Activated T-cell treated with anti-CD3 and anti-CD28 coated beads for 48 hours (primary cell): ENCODE results near the gene OR4E1.
"Not testable (repeated sequence)": the region's sequence is repeated elsewhere in the genome, so short reads cannot be mapped to it uniquely, and the experiment has no call there.

Experiments used
- DNase-seq: peaks from one replicate; pipeline ENCODE4 v3.0.0-alpha.2; 2020; ENCODE audit warnings: low read depth

The OR4E1 gene, protein sequence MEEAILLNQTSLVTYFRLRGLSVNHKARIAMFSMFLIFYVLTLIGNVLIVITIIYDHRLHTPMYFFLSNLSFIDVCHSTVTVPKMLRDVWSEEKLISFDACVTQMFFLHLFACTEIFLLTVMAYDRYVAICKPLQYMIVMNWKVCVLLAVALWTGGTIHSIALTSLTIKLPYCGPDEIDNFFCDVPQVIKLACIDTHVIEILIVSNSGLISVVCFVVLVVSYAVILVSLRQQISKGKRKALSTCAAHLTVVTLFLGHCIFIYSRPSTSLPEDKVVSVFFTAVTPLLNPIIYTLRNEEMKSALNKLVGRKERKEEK

DNA sequence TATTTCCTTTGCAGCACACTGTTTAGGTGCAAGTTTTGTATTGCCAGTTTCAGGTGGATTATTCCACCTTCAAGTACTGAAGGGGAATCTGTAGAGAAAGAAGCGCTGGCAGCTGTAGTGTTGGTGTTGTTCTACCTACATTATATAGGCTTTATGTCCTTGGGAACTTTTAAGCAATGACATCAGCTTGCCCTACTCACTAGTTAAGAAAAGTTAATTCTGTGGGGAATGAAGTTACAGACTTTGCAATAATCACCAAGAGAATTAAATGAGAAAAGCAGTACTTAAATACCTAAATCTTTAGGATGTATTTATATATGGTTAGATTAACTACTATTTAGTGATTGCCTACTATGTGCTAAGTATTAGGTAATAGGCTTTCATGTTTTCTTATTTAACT, at the start of gene OR4E1:
Gene OR4E1, minus strand, starts transcription at position 101 of the 400 bp plus-strand sequence. CDS start 2,883 bp downstream, outside the sequence.
- no peak for DNase-seq

DNA sequence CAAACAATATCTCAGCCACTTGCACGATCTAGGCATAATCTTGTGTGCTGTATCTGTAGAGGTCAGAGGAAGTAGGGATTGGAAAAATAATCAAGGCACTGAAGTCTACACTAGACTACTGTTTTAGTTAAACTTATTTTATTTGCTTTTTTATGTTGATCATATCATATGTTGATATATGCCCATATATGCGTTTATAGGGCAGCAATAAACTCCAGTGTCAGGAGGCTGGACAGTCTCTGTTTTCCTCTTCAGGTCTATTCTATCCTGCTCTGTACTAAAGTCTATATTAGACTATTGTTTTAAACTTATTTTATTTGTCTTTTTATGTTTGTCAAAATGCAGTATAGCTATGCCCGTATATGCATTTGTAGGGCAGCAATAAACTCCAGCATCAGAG, 47.9 kb upstream of the OR4E1 start:
- no peak for DNase-seq

DNA sequence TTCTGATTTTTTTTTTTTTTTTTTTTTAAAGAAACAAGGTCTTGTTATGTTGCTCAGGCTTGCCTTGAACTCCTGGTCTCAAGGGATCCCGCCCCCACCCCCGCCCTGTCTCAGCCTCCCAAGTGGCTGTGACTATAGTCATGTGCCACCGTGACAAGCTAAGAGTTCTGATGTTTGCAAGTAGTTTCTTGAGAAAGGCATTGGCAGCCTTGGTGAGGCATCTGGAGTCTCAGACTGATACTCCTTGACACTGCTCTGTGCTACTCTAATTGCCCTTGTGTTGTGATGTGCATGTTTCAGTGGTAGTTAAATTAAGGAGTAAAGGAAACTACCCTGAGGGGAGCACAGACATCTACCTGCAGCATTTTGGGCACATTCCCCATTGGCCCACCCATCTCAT, 46.2 kb upstream of the OR4E1 start:
- DNase-seq: no peak

DNA sequence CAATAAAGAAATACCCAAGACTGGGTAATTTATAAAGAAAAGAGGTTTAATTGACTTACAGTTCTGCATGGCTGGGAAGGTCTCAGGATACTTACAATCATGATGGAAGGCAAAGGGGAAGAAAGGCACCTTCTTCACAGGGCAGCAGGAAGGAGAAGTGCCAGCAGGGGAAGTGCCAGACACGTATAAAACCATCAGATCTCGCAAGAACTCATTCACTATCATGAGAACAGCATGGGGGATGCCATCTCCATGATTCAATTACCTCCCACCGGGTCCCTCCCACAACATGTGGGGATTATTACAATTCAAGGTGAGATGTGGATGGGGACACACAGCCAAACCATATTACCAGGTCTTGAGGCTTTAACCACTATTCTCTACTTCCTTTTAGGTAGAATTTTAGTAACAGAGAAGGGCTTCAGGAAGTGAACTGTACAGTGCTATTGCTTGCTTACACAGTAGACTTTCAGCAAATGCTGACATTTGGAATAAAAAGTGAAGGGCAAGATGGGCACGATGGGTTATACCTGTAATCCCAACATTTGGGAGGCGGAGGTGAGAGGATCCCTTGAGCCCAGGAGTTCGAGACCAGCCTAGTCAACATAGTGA, 40.8 kb upstream of the OR4E1 start:
- DNase-seq: no peak

DNA sequence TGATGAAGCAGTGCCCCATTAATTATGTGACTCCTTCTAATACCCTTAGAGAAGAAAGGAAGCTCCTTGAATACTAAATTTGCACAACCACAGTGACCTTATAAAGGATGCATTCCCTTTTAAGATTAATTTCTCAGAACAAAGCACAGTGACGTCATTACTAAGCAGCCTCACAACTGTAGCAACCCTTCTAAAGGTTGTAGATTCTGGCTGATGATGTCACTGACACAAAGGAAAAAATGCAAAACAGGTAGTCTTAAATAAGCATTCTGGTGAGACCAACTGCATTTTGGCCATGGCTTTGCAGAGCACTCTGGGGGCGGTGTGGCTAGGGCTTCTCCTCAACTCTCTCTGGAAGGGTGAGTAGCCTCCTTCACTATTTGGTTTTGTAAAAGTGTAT, 38.4 kb upstream of the OR4E1 start:
- DNase-seq: no peak

DNA sequence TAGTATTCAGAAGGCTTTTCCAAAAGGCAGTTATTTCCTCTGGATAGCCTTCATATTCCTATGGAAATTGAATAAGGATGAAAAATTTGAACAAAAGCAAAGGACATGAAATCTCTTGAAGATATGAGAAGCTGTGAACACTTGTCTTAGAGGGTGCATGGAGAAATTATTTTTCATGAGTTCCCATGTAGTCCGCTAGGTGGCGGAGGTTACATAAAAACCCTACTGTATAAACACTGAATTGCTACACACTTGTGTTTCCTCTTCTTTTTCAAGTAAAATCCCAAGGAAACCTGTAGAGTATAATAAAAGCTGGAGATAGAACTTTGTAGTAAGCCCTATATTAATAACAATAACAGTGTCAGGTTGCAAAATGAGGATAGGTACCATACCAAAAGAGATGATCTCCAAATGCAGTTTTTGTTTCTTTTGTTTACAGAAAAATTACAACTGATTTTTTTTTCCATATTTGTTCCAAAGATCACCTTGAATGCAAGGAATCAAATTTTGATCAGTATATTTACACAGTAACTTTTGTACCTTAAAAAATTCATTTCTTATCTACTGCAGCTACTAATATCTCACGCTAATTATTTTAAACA, 37.8 kb upstream of the OR4E1 start:
- no peak for DNase-seq

DNA sequence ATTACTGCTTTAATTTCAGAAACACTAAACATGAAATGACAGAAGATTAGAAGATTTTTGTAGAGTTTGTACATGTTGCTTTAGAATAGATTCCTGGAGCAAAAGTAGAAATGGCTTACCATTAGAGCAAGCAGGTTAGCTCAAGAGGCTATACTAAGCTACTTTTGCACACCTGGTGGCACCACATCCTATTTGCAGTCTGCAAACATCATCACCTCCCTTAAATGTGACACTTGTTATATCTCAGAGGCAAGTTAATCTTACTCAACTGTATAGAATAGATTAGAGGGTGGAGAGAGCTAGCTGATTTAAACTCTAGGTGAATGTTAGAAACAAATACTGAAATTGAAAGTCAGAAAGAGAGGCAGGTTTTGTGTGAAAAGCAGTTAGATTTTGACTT, 30.7 kb upstream of the OR4E1 start:
- DNase-seq: no peak

DNA sequence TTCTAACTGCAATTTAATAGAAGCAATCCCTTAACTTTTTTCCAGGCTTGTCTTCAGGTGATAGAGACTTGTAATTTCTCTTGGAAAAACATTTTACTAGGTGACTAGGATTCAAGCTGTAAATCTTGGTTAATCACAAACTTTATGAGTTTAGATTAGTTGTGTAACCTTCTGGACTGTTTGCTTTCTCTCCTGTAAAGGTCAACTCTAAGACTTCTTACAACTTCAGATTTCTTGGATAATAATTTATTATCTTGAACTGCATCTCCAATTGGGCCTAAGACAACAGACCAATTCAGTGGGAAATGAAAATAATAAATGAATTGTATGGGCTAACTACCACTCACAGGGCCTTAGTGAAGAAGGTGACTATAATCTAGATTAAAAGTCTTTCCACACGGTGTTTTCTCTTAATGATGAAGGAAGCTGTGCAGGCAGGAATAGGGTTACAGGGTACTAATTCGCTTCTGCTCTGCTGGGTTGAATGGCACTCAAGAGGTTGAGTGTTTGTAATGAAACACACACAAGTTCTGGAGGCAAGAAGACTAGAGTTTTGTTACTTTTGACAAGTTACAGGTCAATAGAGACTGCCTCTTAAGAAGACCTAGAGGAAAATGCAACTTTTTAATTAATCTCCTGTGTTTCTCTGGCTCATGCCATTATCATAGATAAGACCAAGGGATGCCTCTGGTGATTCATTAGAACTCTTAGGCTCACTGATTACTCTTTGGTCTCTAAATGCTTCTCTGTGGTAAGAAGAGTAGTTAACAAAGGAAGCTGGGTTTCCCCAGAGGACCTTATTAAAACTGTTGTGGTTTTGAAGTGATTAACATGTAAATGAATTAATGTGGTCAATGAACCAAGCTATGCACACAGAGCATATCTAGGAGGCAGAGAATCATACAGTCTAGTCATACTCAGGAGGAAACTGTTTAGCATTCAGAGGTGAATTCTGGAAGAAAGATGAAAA, 30.0 kb upstream of the OR4E1 start:
- no peak for DNase-seq

DNA sequence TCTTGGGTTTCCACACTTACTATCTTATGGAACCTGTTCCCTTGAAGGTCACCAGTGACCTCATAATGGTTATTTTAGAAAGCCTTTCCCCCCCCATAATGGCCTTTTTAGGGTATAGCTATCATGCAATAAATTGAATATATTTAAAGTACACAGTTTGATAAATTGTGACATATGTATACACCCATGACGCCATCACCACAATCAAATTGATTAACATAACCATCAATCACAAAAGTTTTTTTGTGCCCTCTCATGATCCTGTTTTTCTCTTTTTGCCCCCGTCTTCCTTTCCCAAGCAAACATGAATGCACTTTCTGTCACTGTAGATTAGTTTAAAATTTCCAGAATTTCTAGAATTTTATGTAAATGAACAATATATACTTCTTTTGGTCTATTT, 28.7 kb upstream of the OR4E1 start:
- DNase-seq: no peak

DNA sequence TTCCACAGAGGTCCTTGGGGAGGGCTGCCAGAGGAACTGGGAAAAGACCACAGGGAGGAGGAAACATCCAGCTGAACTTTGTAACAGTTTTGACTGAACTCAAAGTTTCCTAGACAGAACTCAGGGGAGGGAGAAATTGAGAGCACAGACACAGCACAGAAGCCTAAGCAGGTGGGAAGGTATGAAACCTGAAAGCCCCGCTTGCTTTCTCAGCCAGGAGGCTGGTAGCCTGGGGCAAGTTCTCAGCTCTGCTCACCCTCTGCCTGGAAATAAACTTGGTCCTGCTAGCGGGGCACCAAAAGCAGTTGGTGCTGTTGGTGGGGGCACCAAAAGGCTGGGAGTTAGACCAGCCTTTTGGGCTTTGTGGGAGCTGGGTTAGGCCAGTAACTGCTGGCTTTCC, 25.9 kb upstream of the OR4E1 start:
- no peak for DNase-seq

DNA sequence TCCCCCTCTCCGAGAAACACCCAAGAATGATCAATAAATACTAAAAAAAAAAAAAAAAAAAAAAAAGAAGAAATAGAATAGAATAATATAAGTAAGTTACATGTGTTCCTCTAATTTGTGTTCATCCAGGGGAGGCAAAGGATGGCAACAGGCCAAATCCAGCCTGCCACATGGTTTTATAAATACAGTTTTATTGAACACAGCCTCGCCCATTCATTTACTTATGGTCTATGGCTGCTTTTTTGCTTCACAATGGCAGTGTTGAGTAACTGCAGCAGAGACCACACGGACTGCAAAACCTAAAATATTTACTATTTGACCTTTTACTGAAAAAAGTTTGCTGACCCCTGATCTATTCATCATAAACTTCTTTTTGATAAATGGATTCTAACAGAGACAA, 24.9 kb upstream of the OR4E1 start:
- not testable (repeated sequence) for DNase-seq

DNA sequence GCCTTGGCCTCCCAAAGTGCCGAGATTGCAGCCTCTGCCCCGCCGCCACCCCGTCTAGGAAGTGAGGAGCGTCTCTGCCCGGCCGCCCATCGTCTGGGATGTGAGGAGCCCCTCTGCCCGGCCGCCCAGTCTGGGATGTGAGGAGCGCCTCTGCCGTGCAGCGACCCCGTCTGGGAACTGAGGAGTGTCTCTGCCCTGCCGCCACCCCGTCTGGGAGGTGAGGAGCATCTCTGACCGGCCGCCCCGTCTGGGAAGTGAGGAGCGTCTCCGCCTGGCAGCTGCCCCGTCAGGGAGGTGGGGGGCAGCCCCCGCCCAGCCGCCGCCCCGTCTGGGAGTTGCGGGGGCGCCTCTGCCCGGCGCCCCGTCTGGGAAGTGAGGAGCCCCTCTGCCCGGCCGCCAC, 24.0 kb upstream of the OR4E1 start:
- DNase-seq: not testable (repeated sequence)

DNA sequence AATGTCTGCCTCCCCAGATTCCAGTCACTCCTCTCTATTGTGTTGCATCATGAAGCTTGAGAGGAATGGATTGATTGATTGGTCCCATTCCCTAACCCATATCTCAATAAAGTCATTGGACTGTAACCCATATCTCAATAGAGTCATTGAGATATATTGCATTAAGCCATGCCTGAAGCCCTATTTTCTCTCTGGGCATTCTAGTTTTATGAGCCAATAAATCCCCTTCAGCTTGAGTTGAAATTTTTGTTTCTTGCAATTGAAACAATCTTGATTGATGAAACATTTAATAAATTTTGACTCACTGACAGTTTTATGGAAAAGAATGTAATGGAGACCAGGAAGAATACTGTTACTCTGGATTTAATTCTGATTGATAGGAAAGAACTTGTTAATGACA, 20.8 kb upstream of the OR4E1 start:
- no peak for DNase-seq

DNA sequence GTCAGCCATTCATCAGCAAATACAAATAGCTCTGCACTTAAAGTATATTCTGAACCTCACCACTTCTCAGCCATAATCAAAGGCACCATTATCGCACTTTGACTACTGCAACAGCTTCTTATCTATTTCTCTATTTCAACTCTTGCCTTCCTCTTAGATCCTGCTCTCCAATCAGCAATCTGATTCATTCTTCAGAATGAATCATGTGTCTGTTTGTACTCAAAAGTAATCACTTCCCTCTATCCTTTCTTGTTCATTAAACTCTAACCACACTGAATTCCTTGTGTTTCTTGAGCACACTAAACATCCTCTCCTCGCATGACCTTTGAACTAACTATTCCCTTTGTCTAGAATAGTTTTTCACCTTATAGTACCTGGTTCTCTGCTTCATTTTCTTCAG, 12.8 kb upstream of the OR4E1 start:
- DNase-seq: no peak

DNA sequence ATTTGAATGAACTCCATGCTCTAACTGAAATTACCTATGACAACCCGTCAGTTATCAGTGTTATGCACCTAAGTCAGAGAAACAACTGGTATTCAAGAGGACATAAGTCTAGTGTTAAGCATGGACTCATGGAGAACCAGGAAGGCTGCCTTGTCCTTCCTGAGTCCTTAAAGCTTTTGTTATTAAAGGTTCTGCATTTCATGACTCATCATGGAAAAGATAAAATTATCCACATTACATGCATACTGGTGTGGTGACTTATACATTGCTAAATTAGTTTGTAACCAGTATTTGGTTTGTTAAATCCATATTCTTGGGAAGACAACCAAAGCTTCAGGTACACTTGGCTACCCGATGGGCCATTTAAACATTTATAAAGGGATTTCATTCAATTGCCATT, 6.5 kb upstream of the OR4E1 start:
- no peak for DNase-seq

DNA sequence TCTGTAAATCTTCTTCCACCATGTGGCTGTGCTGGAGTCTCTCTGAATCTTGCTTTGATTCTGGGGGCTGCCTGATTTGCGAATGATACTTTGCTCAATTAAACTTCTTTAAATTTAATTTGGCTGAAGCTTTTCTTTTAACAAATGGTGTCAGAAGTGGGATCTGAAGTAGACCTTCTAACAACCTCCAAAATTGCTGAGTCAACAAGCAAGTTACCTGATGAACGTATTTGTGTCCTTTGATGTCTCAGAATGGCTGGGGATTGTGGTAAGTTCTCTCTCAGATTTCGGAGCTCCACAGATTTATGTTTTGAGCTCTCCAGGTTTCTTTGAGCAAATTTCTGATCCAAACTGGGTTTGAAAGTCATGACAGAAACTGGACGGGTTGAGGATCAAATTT, 1.9 kb upstream of the OR4E1 start:
- no peak for DNase-seq

DNA sequence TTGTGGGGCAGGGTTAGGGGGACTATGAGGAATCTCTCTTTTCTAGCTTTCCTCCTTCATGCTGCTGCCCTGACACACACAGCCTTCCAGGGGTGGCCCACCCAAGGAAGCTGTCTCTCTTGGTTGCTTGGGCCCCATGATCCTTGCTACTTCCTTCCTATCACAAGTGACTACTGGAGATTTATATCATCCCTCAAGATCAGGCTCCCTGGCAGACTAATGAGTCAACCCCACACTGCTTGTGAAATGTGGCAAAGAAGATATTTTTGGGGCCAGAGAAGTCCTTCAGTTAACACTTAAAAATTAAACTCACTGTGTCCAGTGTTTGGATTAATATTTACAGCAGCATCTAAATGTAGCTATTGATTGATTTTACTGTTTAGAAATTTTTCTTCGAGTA, 1.5 kb downstream of the OR4E1 start:
- DNase-seq: no peak

DNA sequence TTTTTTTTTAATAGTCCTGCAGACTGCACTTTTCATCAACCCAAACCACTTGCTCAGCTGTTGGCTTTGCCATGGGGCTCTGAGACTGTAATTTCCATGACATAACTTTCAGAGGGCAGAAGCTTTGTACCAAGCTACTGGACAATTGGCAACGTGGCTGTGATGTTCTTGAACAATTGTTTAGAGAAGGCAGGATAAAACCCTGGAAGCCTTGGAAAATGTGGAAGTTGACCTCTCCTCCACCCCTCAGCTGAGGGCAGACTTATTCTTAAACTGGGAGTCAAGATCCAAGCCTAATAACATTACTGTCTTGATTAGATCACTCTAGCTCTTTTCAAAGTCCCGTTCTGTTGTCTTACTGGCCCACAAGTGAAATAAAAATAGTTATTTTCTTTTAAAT, 2.2 kb downstream of the OR4E1 start:
- DNase-seq: no peak

DNA sequence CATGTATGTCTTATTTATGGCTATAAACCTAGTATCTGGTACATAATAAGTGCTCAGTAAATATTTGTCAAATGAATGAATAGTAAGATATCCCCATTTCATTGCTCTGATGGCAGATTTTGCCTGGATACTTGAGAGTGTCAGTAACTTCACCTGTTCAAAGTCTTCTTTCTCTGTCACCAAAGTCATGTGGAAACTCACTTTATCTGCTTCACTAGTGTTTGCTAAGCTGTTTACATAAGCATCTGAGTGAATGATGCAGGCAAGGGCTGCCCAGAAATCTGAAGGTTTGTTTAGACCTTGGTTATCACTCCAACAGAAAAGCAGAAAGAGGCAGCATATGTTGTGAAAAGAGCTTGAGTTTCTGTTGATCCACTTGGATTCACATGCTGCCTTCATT, 4.3 kb downstream of the OR4E1 start:
- DNase-seq: no peak

DNA sequence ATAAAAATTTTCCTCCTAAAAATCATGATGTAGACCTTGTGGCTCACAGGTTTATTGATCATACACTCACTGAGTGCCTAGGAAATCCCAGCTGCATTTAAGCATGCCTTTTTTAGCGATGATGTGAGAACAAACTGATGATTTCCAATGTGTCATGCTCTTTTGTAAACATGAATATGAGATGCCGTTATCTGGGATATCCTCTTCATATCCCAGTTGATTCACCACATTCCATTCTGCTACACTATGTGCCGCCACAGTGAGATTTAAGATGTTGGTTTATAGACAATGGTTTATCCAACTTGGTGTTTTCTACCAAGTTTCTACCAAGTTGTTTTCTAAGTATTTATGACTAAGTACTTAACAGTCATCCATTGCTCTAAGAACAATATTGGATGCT, 5.2 kb downstream of the OR4E1 start:
- no peak for DNase-seq

DNA sequence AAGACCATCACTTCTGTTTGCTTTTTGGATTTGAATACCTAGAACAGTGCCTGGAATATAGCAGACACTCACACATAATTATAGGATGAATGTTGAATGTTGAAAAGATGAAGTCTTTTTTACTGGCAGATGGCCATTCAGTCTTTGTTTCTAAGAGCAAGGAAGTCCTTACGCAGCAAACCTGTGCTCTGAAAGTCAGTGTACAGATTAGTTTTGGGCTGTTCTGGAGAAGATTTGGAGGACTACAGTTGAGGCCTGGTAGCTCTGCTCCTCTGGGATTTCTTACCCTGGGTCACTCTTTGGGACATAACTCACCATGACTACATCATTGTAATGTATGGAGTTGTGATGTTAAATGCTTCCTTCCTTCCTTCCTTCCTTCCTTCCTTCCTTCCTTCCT, 16.6 kb downstream of the OR4E1 start:
- no peak for DNase-seq

DNA sequence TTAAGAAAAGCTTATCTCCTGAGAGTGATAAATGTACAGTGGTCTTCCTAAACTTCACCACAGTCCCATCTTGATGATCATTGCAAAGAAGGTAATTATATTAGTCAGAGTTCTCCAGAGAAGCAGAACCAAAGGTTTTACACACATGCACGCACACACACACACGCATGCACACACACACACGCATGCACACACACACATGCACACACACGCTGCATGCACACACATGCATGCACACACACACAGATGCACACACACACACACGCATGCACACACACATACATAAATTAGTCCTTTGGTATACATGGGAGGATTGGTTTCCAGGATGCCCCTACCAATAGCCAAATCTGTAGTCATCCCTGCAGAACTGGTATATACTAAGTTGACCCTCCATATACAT, 19.4 kb downstream of the OR4E1 start:
- DNase-seq: no peak
